Endothelial cell of umbilical vein (primary cell): Measurements from ENCODE around the gene TSPAN8. TPM values are rescaled to one million over a fixed set of nuclear protein-coding genes. Genes with fewer than 3 reads are reported as not detected.

ENCODE experiments used
- BruUV-seq: library from RNA; stranded (reverse); fragments of 400-500 nt; replicated peaks from 2 replicates; lab custom pipeline; 2021; lab: Mats Ljungman, UMichigan
- CTCF ChIA-PET: fragments of 300-600, 350-600 bp; sonication (Branson Sonifier 250); formaldehyde crosslinking; loops from one replicate; lab custom pipeline; 2021; ENCODE audit warnings: antibody characterized with exemption, inconsistent platforms; lab: Charles Lee
- POLR2A ChIA-PET: fragments of 300-600, 350-600 bp; sonication (Branson Sonifier 250); formaldehyde crosslinking; loops from one replicate; lab custom pipeline; 2021; ENCODE audit warnings: antibody characterized with exemption, inconsistent platforms; lab: Charles Lee
- DNase-seq: peaks from one replicate; pipeline ENCODE4 v3.0.0-alpha.2; 2011; ENCODE audit warnings: low read depth, low spot score
- FAIRE-seq: peaks from 2 replicates; lab custom pipeline; 2011; peaks lifted over from hg19 to GRCh38; lab: Jason Lieb, UNC
- H2AFZ ChIP-seq: 2 replicates; pipeline ENCODE4 v1.6.0; 2012; ENCODE audit warnings: low read depth, low read length, control low read depth, inconsistent platforms
- H3K27ac ChIP-seq: 2 replicates; pipeline ENCODE4 v1.5.1; 2011; ENCODE audit warnings: low read depth, mild to moderate bottlenecking, control low read depth, low read length, moderate library complexity; ENCODE audit not compliant: insufficient read depth
- H3K27me3 ChIP-seq, 2 experiments: 2 replicates each; pipeline versions ENCODE4 v1.6.0 to v1.6.1; 2011; ENCODE audit warnings: low read length in 2 of 2, mixed read lengths in 1 of 2; ENCODE audit not compliant: control insufficient read depth in 2 of 2, insufficient read depth in 2 of 2
- H3K36me3 ChIP-seq, 2 experiments: 2 replicates in 1 of 2; 3 replicates in 1 of 2; pipeline ENCODE4 v1.5.1; 2011; ENCODE audit warnings: low read length in 2 of 2, mild to moderate bottlenecking in 1 of 2, moderate library complexity in 1 of 2; ENCODE audit not compliant: control insufficient read depth in 2 of 2, insufficient read depth in 2 of 2; ENCODE audit errors: extremely low read depth in 1 of 2
- H3K4me1 ChIP-seq: 3 replicates; pipeline ENCODE4 v1.5.1; 2011; ENCODE audit warnings: mild to moderate bottlenecking, low read length; ENCODE audit not compliant: control insufficient read depth, insufficient read depth; ENCODE audit errors: extremely low read depth
- H3K4me2 ChIP-seq: 2 replicates; pipeline ENCODE4 v1.6.1; 2011; ENCODE audit warnings: low read length, control low read depth, mixed read lengths; ENCODE audit not compliant: insufficient read depth
- H3K4me3 ChIP-seq, 3 experiments: fragments of 200-600 bp in 1 of 3; sonication (generic), shearing (Covaris generic) in 1 of 3; replicated peaks in 1 of 3; 2 replicates each; pipeline ENCODE4 v1.5.1; 2011 to 2016; ENCODE audit warnings: control low read depth in 3 of 3, low read length in 3 of 3, mild to moderate bottlenecking in 2 of 3, inconsistent platforms in 1 of 3, low read depth in 1 of 3, moderate library complexity in 1 of 3; ENCODE audit not compliant: insufficient read depth in 1 of 3
- H3K79me2 ChIP-seq: 2 replicates; pipeline ENCODE4 v1.6.0; 2012; ENCODE audit warnings: low read length, inconsistent platforms; ENCODE audit not compliant: control insufficient read depth, insufficient read depth
- H3K9ac ChIP-seq: replicated peaks from 2 replicates; pipeline ENCODE3; 2011; ENCODE audit warnings: low read length, control low read depth; ENCODE audit not compliant: insufficient read depth; ENCODE audit errors: extremely low read depth
- H3K9me1 ChIP-seq: replicated peaks from 3 replicates; pipeline ENCODE4 v1.6.0; 2011; ENCODE audit warnings: mild to moderate bottlenecking, low read length; ENCODE audit not compliant: control insufficient read depth, insufficient read depth; ENCODE audit errors: extremely low read depth
- H3K9me3 ChIP-seq: replicated peaks from 2 replicates; pipeline ENCODE4 v1.5.1; 2012; ENCODE audit warnings: low read length, inconsistent platforms; ENCODE audit not compliant: control insufficient read depth, insufficient read depth
- H4K20me1 ChIP-seq: replicated peaks from 2 replicates; pipeline ENCODE3; 2011; ENCODE audit warnings: mild to moderate bottlenecking, low read length; ENCODE audit not compliant: control insufficient read depth, insufficient read depth; ENCODE audit errors: extremely low read depth
- CTCF ChIP-seq, 2 donors: IDR thresholded peaks; 1 replicate in 1 of 2; 2 replicates in 1 of 2; pipeline ENCODE4 v1.5.1; 2011; ENCODE audit warnings: low read length in 2 of 2, mild to moderate bottlenecking in 2 of 2, moderate library complexity in 2 of 2, control low read depth in 1 of 2, inconsistent platforms in 1 of 2, low read depth in 1 of 2; ENCODE audit not compliant: insufficient read depth in 1 of 2; ENCODE audit errors: extremely low read depth in 1 of 2
- GATA2 ChIP-seq: IDR thresholded peaks from 2 replicates; pipeline ENCODE4 v1.7.0; 2011; ENCODE audit warnings: low read depth, mild to moderate bottlenecking, moderate library complexity, mixed read lengths, low read length; ENCODE audit not compliant: insufficient read length, insufficient read depth
- JUN ChIP-seq: IDR thresholded peaks from 2 replicates; pipeline ENCODE4 v1.6.1; 2011; ENCODE audit warnings: borderline replicate concordance, low read depth; ENCODE audit not compliant: insufficient read length, insufficient read depth
- MYC ChIP-seq: IDR thresholded peaks from one replicate; pipeline ENCODE4 v1.6.1; 2011; ENCODE audit warnings: mild to moderate bottlenecking, low read depth, low read length
- POLR2A ChIP-seq: IDR thresholded peaks from 2 replicates; pipeline ENCODE4 v1.6.1; 2012; ENCODE audit warnings: low read depth, mild to moderate bottlenecking, control low read depth, low read length
- POLR2AphosphoS5 ChIP-seq: IDR thresholded peaks from 2 replicates; pipeline ENCODE4 v1.6.1; 2012; ENCODE audit warnings: low read depth, mild to moderate bottlenecking, control low read depth, low read length, moderate library complexity; ENCODE audit not compliant: insufficient read depth
- dilution Hi-C: fragments of 300-500 bp; cut with MboI; formaldehyde crosslinking; loops from one replicate; pipeline ENCODE4 v1.15.0; 2019; ENCODE audit warnings: low sequenced_read_pairs; ENCODE audit not compliant: extremely low pct_ligation_motif_present
- intact Hi-C: fragments of 100-400 bp; cut with micrococcal nuclease; formaldehyde crosslinking; loops from one replicate; pipeline ENCODE4 v1.10.0; 2022
- polyA plus RNA-seq, 4 experiments: library from polyadenylated mRNA; depleted of rRNA in 3 of 4; stranded (reverse) in 3 of 4; unstranded in 1 of 4; fragments of >200 nt; gene quantifications; 2 replicates each; pipeline versions ENCODE4 v1.2.1 to v1.2.3, GENCODE V29; 2011 to 2012; ENCODE audit warnings: missing spikeins in 1 of 4
- total RNA-seq: library from RNA; stranded (reverse); gene quantifications from 2 replicates; pipeline ENCODE4 v1.2.3, GENCODE V29; 2021
- TF ChIP-seq, protein P1 (sequence below): IDR thresholded peaks from 2 replicates; pipeline ENCODE4 v1.6.1; 2011; ENCODE audit not compliant: insufficient read depth, insufficient read length

Gene TSPAN8
- total and polyA plus RNA-seq, 2 donors (not counting 3 experiments of a cell fraction or from before 2014, with no cell fraction given) = 1.2 to 1.6 TPM

GRCh38 chr12:71142956-71143355, 14.8 kb downstream of the TSPAN8 start:
- no peak overlapping the region for H3K9ac ChIP-seq
- no TSS peak for BruUV-seq
- H3K9me3 ChIP-seq = no peaks in the 10 kb centered on the region
- POLR2A ChIA-PET = no interaction called here
- no peak overlapping the region for H3K4me3 ChIP-seq
- dilution Hi-C loops (no loop called here), intact Hi-C loops (no loop called here)
- CTCF ChIA-PET = interaction anchor here (0.5 kb wide), 1 partner anchor 859 kb away, joined by 3 read pairs; no protein-coding TSS in a partner anchor
- H4K20me1 ChIP-seq = no peaks in the 10 kb centered on the region
- no peaks in the 10 kb centered on the region for H3K9me1 ChIP-seq
- FAIRE-seq (no peak), DNase-seq (no peak)
- H3K4me2 ChIP-seq = no peak overlapping the region
- no peaks in the 10 kb centered on the region for H3K36me3 ChIP-seq
- no peaks in the 10 kb centered on the region for H3K4me1 ChIP-seq
- no peaks in the 10 kb centered on the region for H3K79me2 ChIP-seq
- H3K27ac ChIP-seq = no peak overlapping the region
- TF ChIP-seq GATA2 (no peak), POLR2A (no peak), CTCF (IDR thresholded peaks at IDR 0.05; ENCODE audit: extremely low read depth in 1 of 2, insufficient read depth in 1 of 2, low read depth in 1 of 2, low read length in 2 of 2) (no peak), POLR2AphosphoS5 (no peak), JUN (no peak), MYC (no peak)
- TF ChIP-seq, protein P1, sequence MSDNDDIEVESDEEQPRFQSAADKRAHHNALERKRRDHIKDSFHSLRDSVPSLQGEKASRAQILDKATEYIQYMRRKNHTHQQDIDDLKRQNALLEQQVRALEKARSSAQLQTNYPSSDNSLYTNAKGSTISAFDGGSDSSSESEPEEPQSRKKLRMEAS = no peak
- H2AFZ ChIP-seq = no peak overlapping the region
- H3K27me3 ChIP-seq = no peaks in the 10 kb centered on the region
